Panc1 (cell line): ENCODE results near the gene MYCBP2. TPM values are rescaled to one million over a fixed set of nuclear protein-coding genes. Genes with fewer than 3 reads are reported as not detected.

Experiments used
- ATAC-seq: fragments of 200-7000 bp; cut with Tn5 transposase; 2 replicates; pipeline ENCODE4 v1.9.1; 2020; ENCODE audit warnings: mild to moderate bottlenecking, moderate library complexity
- BruUV-seq: library from RNA; stranded (reverse); fragments of 400-500 nt; replicated peaks from 2 replicates; lab custom pipeline; 2021; lab: Mats Ljungman, UMichigan
- CTCF ChIA-PET: fragments of 300-600 bp; sonication (Branson Sonifier 250); formaldehyde crosslinking; loops from one replicate; lab custom pipeline; 2022; ENCODE audit warnings: antibody characterized with exemption; lab: Charles Lee
- POLR2A ChIA-PET: fragments of 300-600 bp; sonication (Branson Sonifier 250); formaldehyde crosslinking; loops from one replicate; lab custom pipeline; 2022; ENCODE audit warnings: antibody characterized with exemption; lab: Charles Lee
- DNase-seq: peaks from one replicate; pipeline ENCODE4 v3.0.0-alpha.2; 2010; ENCODE audit warnings: low read depth, low spot score
- H3K27ac ChIP-seq: 2 replicates; pipeline ENCODE4 v1.5.1; 2011; ENCODE audit warnings: mild to moderate bottlenecking, low read length, inconsistent platforms
- H3K27me3 ChIP-seq: fragments of 200-500 bp; sonication (Bioruptor generic); 2 replicates; pipeline ENCODE4 v1.6.0; 2014; ENCODE audit warnings: low read length, inconsistent platforms; ENCODE audit not compliant: control insufficient read depth, insufficient read depth
- H3K36me3 ChIP-seq: fragments of 200-500 bp; sonication (Bioruptor generic); 2 replicates; pipeline ENCODE4 v1.5.1; 2014; ENCODE audit warnings: inconsistent platforms, mild to moderate bottlenecking, low read length, moderate library complexity; ENCODE audit not compliant: control insufficient read depth, insufficient read depth
- H3K4me1 ChIP-seq: 2 replicates; pipeline ENCODE4 v1.5.1; 2011; ENCODE audit warnings: inconsistent platforms, mild to moderate bottlenecking, low read length, moderate library complexity; ENCODE audit not compliant: control insufficient read depth, insufficient read depth
- H3K4me3 ChIP-seq, 2 experiments: 2 replicates each; pipeline ENCODE4 v1.5.1; 2011 to 2012; ENCODE audit warnings: low read depth in 2 of 2, low read length in 2 of 2, mild to moderate bottlenecking in 2 of 2, inconsistent platforms in 1 of 2, moderate library complexity in 1 of 2
- H3K9me3 ChIP-seq: fragments of 200-500 bp; sonication (Bioruptor generic); 2 replicates; pipeline ENCODE4 v1.5.1; 2014; ENCODE audit warnings: low read depth, mild to moderate bottlenecking, inconsistent platforms, low read length, moderate library complexity; ENCODE audit not compliant: control insufficient read depth, insufficient read depth
- POLR2AphosphoS5 ChIP-seq: IDR thresholded peaks from 2 replicates; pipeline ENCODE4 v1.6.1; 2012; ENCODE audit warnings: mild to moderate bottlenecking, low read depth, low read length, moderate library complexity
- REST ChIP-seq, 2 experiments: IDR thresholded peaks; 2 replicates each; pipeline ENCODE4 v1.6.1; 2011 to 2012; ENCODE audit warnings: low read depth in 2 of 2, control low read depth in 1 of 2, low read length in 1 of 2, mild to moderate bottlenecking in 1 of 2, moderate library complexity in 1 of 2; ENCODE audit not compliant: insufficient read depth in 1 of 2
- SIN3A ChIP-seq: IDR thresholded peaks from 2 replicates; pipeline ENCODE4 v1.6.1; 2012; ENCODE audit warnings: low read depth, mild to moderate bottlenecking, low read length, moderate library complexity, borderline replicate concordance; ENCODE audit not compliant: insufficient read depth
- TCF7L2 ChIP-seq: IDR thresholded peaks from 2 replicates; pipeline ENCODE4 v1.6.1; 2011; ENCODE audit warnings: mild to moderate bottlenecking, low read depth, low read length, inconsistent platforms
- in situ Hi-C: cut with HindIII; loops from 2 replicates; pipeline ENCODE4 v1.10.0; 2016; ENCODE audit warnings: low sequenced_read_pairs, low pct_unique_long_range_greater_than_20kb
- intact Hi-C: fragments of 100-400 bp; cut with micrococcal nuclease; formaldehyde crosslinking; loops from one replicate; pipeline ENCODE4 v1.10.0; 2022; ENCODE audit not compliant: unreplicated experiment
- total RNA-seq: library from RNA; stranded (reverse); gene quantifications from one replicate; pipeline ENCODE4 v1.2.1, GENCODE V29; 2021; ENCODE audit not compliant: unreplicated experiment
- TF ChIP-seq, protein P1 (sequence below): fragments of 450-650 bp; IDR thresholded peaks from 2 replicates; pipeline ENCODE4 v1.5.1; 2017; ENCODE audit warnings: mild to moderate bottlenecking

MYCBP2 gene
- total RNA-seq, 1 experiment from 2014 or later: 41.4 TPM

GRCh38 chr13:77345150-77345780, 18.4 kb upstream of the MYCBP2 start:
- Histone ChIP-seq H3K4me1 (no peaks in the 10 kb centered on the region; the same call in 1 of the 2 replicates), H3K27me3 (no peaks in the 10 kb centered on the region), H3K4me3 (no peak overlapping the region), H3K36me3 (no peaks in the 10 kb centered on the region), H3K9me3 (no peaks in the 10 kb centered on the region), H3K27ac (no peak overlapping the region)
- intact Hi-C loops: no loop called here
- TF ChIP-seq TCF7L2: no peak
- TF ChIP-seq, protein P1, sequence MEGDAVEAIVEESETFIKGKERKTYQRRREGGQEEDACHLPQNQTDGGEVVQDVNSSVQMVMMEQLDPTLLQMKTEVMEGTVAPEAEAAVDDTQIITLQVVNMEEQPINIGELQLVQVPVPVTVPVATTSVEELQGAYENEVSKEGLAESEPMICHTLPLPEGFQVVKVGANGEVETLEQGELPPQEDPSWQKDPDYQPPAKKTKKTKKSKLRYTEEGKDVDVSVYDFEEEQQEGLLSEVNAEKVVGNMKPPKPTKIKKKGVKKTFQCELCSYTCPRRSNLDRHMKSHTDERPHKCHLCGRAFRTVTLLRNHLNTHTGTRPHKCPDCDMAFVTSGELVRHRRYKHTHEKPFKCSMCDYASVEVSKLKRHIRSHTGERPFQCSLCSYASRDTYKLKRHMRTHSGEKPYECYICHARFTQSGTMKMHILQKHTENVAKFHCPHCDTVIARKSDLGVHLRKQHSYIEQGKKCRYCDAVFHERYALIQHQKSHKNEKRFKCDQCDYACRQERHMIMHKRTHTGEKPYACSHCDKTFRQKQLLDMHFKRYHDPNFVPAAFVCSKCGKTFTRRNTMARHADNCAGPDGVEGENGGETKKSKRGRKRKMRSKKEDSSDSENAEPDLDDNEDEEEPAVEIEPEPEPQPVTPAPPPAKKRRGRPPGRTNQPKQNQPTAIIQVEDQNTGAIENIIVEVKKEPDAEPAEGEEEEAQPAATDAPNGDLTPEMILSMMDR: no peak
- TF ChIP-seq REST (IDR thresholded peaks at IDR 0.05; ENCODE audit: insufficient read depth in 1 of 2, low read depth in 2 of 2, low read length in 1 of 2): no peak
- no peak for TF ChIP-seq SIN3A
- no peak for TF ChIP-seq POLR2AphosphoS5
- BruUV-seq: no TSS peak
- no peak for ATAC-seq
- CTCF ChIA-PET: no interaction called here
- in situ Hi-C loops: no loop called here
- POLR2A ChIA-PET: interaction anchor here (0.5 kb wide), 1 partner anchor 11 kb away, joined by 6 read pairs; no protein-coding TSS in a partner anchor
- DNase-seq: no peak

- Histone ChIP-seq H3K4me1 (no peaks in the 10 kb centered on the region; the same call in 1 of the 2 replicates), H3K27ac (no peak overlapping the region), H3K9me3 (no peaks in the 10 kb centered on the region), H3K27me3 (no peaks in the 10 kb centered on the region), H3K36me3 (no peaks in the 10 kb centered on the region), H3K4me3 (no peak overlapping the region)
- BruUV-seq: no TSS peak
- in situ Hi-C loops (no loop called here), intact Hi-C loops (loop anchor here (1.0 kb wide), 1 partner anchor 35 kb away; no protein-coding TSS in a partner anchor)
- ATAC-seq (no peak), DNase-seq (no peak)
- no peak for TF ChIP-seq POLR2AphosphoS5
- no peak for TF ChIP-seq TCF7L2
- TF ChIP-seq SIN3A: no peak
- TF ChIP-seq, protein P1: no peak
- no peak for TF ChIP-seq REST (IDR thresholded peaks at IDR 0.05; ENCODE audit: insufficient read depth in 1 of 2, low read depth in 2 of 2, low read length in 1 of 2)
- ChIA-PET CTCF (no interaction called here), POLR2A (interaction anchor here (0.6 kb wide), 1 partner anchor 158 kb away, joined by 3 read pairs; no protein-coding TSS in a partner anchor)
Measured at GRCh38 chr13:77343841-77344240, 16.9 kb upstream of the MYCBP2 start.
